Stimulated activated naive CD8-positive, alpha-beta T cell treated with anti-CD3 and anti-CD28 coated beads, Interleukin-15, Interleukin-2, amounts not matched to agents 100 ng/mL and 50 ng/mL, for 24 hours (primary cell): ENCODE data around the gene MYH13.

Source experiments
- H3K27ac Mint-ChIP-seq: one replicate; pipeline ENCODE4 v1.8.0; 2021; ENCODE audit warnings: mild to moderate bottlenecking, mixed read lengths
- H3K27me3 Mint-ChIP-seq: one replicate; pipeline ENCODE4 v1.8.0; 2021; ENCODE audit warnings: mixed read lengths
- H3K36me3 Mint-ChIP-seq: one replicate; pipeline ENCODE4 v1.8.0; 2021; ENCODE audit warnings: low read depth, mixed read lengths
- H3K4me1 Mint-ChIP-seq: one replicate; pipeline ENCODE4 v1.8.0; 2021; ENCODE audit warnings: low read depth, mixed read lengths
- H3K4me3 Mint-ChIP-seq: one replicate; pipeline ENCODE4 v1.8.0; 2021; ENCODE audit warnings: mild to moderate bottlenecking, mixed read lengths
- H3K9me3 Mint-ChIP-seq: one replicate; pipeline ENCODE4 v1.8.0; 2021; ENCODE audit warnings: mixed read lengths

The MYH13 gene

GRCh38 chr17:10372906-10373305 is at the start of gene MYH13:
Gene MYH13 (minus strand): TSS chr17:10373006. CDS start chr17:10364530, 8,476 bp downstream.
- no peaks in the 10 kb centered on the region for H3K36me3 Mint-ChIP-seq
- H3K9me3 Mint-ChIP-seq: no peaks in the 10 kb centered on the region

GRCh38 chr17:10421900-10422542 is 49.2 kb upstream of the MYH13 start, which contains the start of gene MYH8:
Gene MYH8 (minus strand): TSS chr17:10421950. CDS start chr17:10420227, 1,723 bp downstream.
- H3K36me3 Mint-ChIP-seq: no peaks in the 10 kb centered on the region
- H3K9me3 Mint-ChIP-seq: no peaks in the 10 kb centered on the region
- no peak within 1 kb of the TSS for H3K4me3 Mint-ChIP-seq
- H3K27me3 Mint-ChIP-seq: peaks cover 15% of the 10 kb centered on the region
- H3K4me1 Mint-ChIP-seq: no peaks in the 10 kb centered on the region
- H3K27ac Mint-ChIP-seq: no peak within 1 kb of the TSS

More at GRCh38 chr17:10372906-10373305, at the start of gene MYH13:
- Mint-ChIP-seq H3K27ac (no peak within 1 kb of the TSS), H3K4me1 (no peaks in the 10 kb centered on the region), H3K4me3 (no peak within 1 kb of the TSS), H3K27me3 (peaks cover 12% of the 10 kb centered on the region)

GRCh38 chr17:10421211-10421610 is 48.4 kb upstream of the MYH13 start:
- H3K27ac Mint-ChIP-seq: no peak overlapping the region
- peaks cover 9% of the 10 kb centered on the region for H3K27me3 Mint-ChIP-seq
- no peaks in the 10 kb centered on the region for H3K4me1 Mint-ChIP-seq
- H3K9me3 Mint-ChIP-seq: no peaks in the 10 kb centered on the region
- no peaks in the 10 kb centered on the region for H3K36me3 Mint-ChIP-seq
- H3K4me3 Mint-ChIP-seq: no peak overlapping the region

GRCh38 chr17:10420811-10421210 is 48.0 kb upstream of the MYH13 start:
- H3K27me3 Mint-ChIP-seq: peaks cover 12% of the 10 kb centered on the region
- no peak overlapping the region for H3K27ac Mint-ChIP-seq
- H3K4me1 Mint-ChIP-seq: no peaks in the 10 kb centered on the region
- H3K36me3 Mint-ChIP-seq: no peaks in the 10 kb centered on the region
- no peaks in the 10 kb centered on the region for H3K9me3 Mint-ChIP-seq
- H3K4me3 Mint-ChIP-seq: no peak overlapping the region

- no peak overlapping the region for H3K4me3 Mint-ChIP-seq
- no peak overlapping the region for H3K27ac Mint-ChIP-seq
- H3K27me3 Mint-ChIP-seq: peaks cover 18% of the 10 kb centered on the region
- H3K36me3 Mint-ChIP-seq: no peaks in the 10 kb centered on the region
- no peaks in the 10 kb centered on the region for H3K4me1 Mint-ChIP-seq
- no peaks in the 10 kb centered on the region for H3K9me3 Mint-ChIP-seq
Observed at GRCh38 chr17:10417431-10417830, 44.6 kb upstream of the MYH13 start.

- Mint-ChIP-seq H3K27me3 (peaks cover 22% of the 10 kb centered on the region), H3K9me3 (no peaks in the 10 kb centered on the region), H3K4me1 (no peaks in the 10 kb centered on the region), H3K36me3 (no peaks in the 10 kb centered on the region), H3K4me3 (no peak overlapping the region), H3K27ac (no peak overlapping the region)
Observed at GRCh38 chr17:10415161-10415560, 42.4 kb upstream of the MYH13 start.

- no peak overlapping the region for H3K27ac Mint-ChIP-seq
- peaks cover 7% of the 10 kb centered on the region for H3K27me3 Mint-ChIP-seq
- H3K4me3 Mint-ChIP-seq: no peak overlapping the region
- H3K36me3 Mint-ChIP-seq: no peaks in the 10 kb centered on the region
- no peaks in the 10 kb centered on the region for H3K4me1 Mint-ChIP-seq
- no peaks in the 10 kb centered on the region for H3K9me3 Mint-ChIP-seq
Observed at GRCh38 chr17:10403589-10403988, 30.8 kb upstream of the MYH13 start.

GRCh38 chr17:10398352-10398751 is 25.5 kb upstream of the MYH13 start:
- H3K4me1 Mint-ChIP-seq: no peaks in the 10 kb centered on the region
- H3K36me3 Mint-ChIP-seq: no peaks in the 10 kb centered on the region
- peaks cover 20% of the 10 kb centered on the region for H3K27me3 Mint-ChIP-seq
- no peak overlapping the region for H3K4me3 Mint-ChIP-seq
- H3K27ac Mint-ChIP-seq: no peak overlapping the region
- H3K9me3 Mint-ChIP-seq: no peaks in the 10 kb centered on the region

- no peaks in the 10 kb centered on the region for H3K4me1 Mint-ChIP-seq
- H3K9me3 Mint-ChIP-seq: no peaks in the 10 kb centered on the region
- H3K36me3 Mint-ChIP-seq: no peaks in the 10 kb centered on the region
- no peak overlapping the region for H3K27ac Mint-ChIP-seq
- H3K4me3 Mint-ChIP-seq: no peak overlapping the region
- peaks cover 21% of the 10 kb centered on the region for H3K27me3 Mint-ChIP-seq
Observed at GRCh38 chr17:10396524-10397163, 23.8 kb upstream of the MYH13 start.

- Mint-ChIP-seq H3K27ac (no peak overlapping the region), H3K9me3 (no peaks in the 10 kb centered on the region), H3K36me3 (no peaks in the 10 kb centered on the region), H3K4me1 (no peaks in the 10 kb centered on the region), H3K4me3 (no peak overlapping the region), H3K27me3 (peaks cover 33% of the 10 kb centered on the region)
Observed at GRCh38 chr17:10394201-10394887, 21.5 kb upstream of the MYH13 start.

- no peaks in the 10 kb centered on the region for H3K9me3 Mint-ChIP-seq
- H3K4me3 Mint-ChIP-seq: no peak overlapping the region
- H3K36me3 Mint-ChIP-seq: no peaks in the 10 kb centered on the region
- H3K4me1 Mint-ChIP-seq: no peaks in the 10 kb centered on the region
- H3K27me3 Mint-ChIP-seq: peaks cover 37% of the 10 kb centered on the region
- H3K27ac Mint-ChIP-seq: no peak overlapping the region
Observed at GRCh38 chr17:10392880-10393279, 20.1 kb upstream of the MYH13 start.

GRCh38 chr17:10385871-10386270 is 13.1 kb upstream of the MYH13 start:
- no peak overlapping the region for H3K27ac Mint-ChIP-seq
- no peaks in the 10 kb centered on the region for H3K36me3 Mint-ChIP-seq
- no peak overlapping the region for H3K4me3 Mint-ChIP-seq
- H3K4me1 Mint-ChIP-seq: no peaks in the 10 kb centered on the region
- H3K27me3 Mint-ChIP-seq: peaks cover 13% of the 10 kb centered on the region
- H3K9me3 Mint-ChIP-seq: no peaks in the 10 kb centered on the region

- H3K4me3 Mint-ChIP-seq: no peak overlapping the region
- H3K4me1 Mint-ChIP-seq: no peaks in the 10 kb centered on the region
- H3K9me3 Mint-ChIP-seq: no peaks in the 10 kb centered on the region
Observed at GRCh38 chr17:10384175-10384574, 11.4 kb upstream of the MYH13 start.

GRCh38 chr17:10380631-10381408 is 8.0 kb upstream of the MYH13 start:
- Mint-ChIP-seq H3K4me3 (no peak overlapping the region), H3K27me3 (peaks cover 7% of the 10 kb centered on the region), H3K36me3 (no peaks in the 10 kb centered on the region), H3K27ac (no peak overlapping the region), H3K9me3 (no peaks in the 10 kb centered on the region), H3K4me1 (no peaks in the 10 kb centered on the region)

More at GRCh38 chr17:10384175-10384574, 11.4 kb upstream of the MYH13 start:
- Mint-ChIP-seq H3K36me3 (no peaks in the 10 kb centered on the region), H3K27me3 (peaks cover 10% of the 10 kb centered on the region), H3K27ac (no peak overlapping the region)
